B cell (primary cell): ENCODE measurements around the gene RGS6.

ENCODE experiments used
- CTCF ChIP-seq: fragments of 200-600 bp; IDR thresholded peaks from one replicate; pipeline ENCODE4 v1.8.0; 2022; ENCODE audit warnings: antibody characterized with exemption, mild to moderate bottlenecking
- EZH2 ChIP-seq: IDR thresholded peaks from 2 replicates; pipeline ENCODE4 v1.6.1; 2012; ENCODE audit warnings: borderline replicate concordance, low read depth, mild to moderate bottlenecking, moderate library complexity, low read length; ENCODE audit not compliant: insufficient read depth, poor library complexity, severe bottlenecking

- TF ChIP-seq EZH2 (no peak), CTCF (no peak)
These were observed 143.6 kb downstream of the RGS6 start for GRCh38 chr14:72075649-72076334.
